Sigmoid colon (tissue), 7 donors: ENCODE data around the gene CFTR. TPM values are rescaled to one million over a fixed set of nuclear protein-coding genes. Genes with fewer than 3 reads are reported as not detected.

Experiments used
- DNase-seq: peaks from one replicate; pipeline ENCODE4 v3.0.0-alpha.2; 2019
- H3K27ac ChIP-seq, 4 donors: fragments of 200-600 bp; sonication (generic); one replicate each; pipeline ENCODE4 v1.5.1; 2016 to 2019; ENCODE audit warnings: mild to moderate bottlenecking in 1 of 4
- H3K27me3 ChIP-seq, 3 donors: fragments of 200-600 bp; sonication (generic); one replicate each; pipeline ENCODE4 v1.5.1; 2019; ENCODE audit warnings: mild to moderate bottlenecking in 1 of 3
- H3K36me3 ChIP-seq, 4 donors: fragments of 200-600 bp; sonication (generic); one replicate each; pipeline ENCODE4 v1.5.1; 2016 to 2019
- H3K4me1 ChIP-seq, 4 donors: fragments of 200-600 bp; sonication (generic); one replicate each; pipeline ENCODE4 v1.5.1; 2017 to 2019
- H3K4me3 ChIP-seq, 4 donors: fragments of 200-600 bp; sonication (generic); one replicate each; pipeline ENCODE4 v1.5.1; 2017 to 2019; ENCODE audit warnings: mild to moderate bottlenecking in 2 of 4, moderate library complexity in 1 of 4
- H3K9me3 ChIP-seq, 4 donors: fragments of 200-600 bp in 3 of 4; sonication (generic) in 3 of 4; one replicate each; pipeline versions ENCODE4 v1.5.1 to v1.6.1; 2013 to 2019
- CTCF ChIP-seq, 4 experiments: fragments of 450-650 bp in 3 of 4; fragments of 200-600 bp in 1 of 4; IDR thresholded peaks; one replicate each; pipeline ENCODE4 v1.5.1; 2016 to 2019; ENCODE audit warnings: antibody characterized with exemption in 4 of 4, mild to moderate bottlenecking in 3 of 4, moderate library complexity in 2 of 4
- EP300 ChIP-seq, 4 donors: sonication (generic); formaldehyde crosslinking; IDR thresholded peaks; one replicate each; pipeline ENCODE4 v1.6.1; 2017; ENCODE audit warnings: antibody characterized with exemption in 4 of 4
- POLR2A ChIP-seq, 2 donors: fragments of 450-650 bp; IDR thresholded peaks; one replicate each; pipeline ENCODE4 v1.6.1; 2016; ENCODE audit warnings: antibody characterized with exemption in 2 of 2, mild to moderate bottlenecking in 2 of 2, moderate library complexity in 2 of 2
- POLR2AphosphoS5 ChIP-seq, 4 donors: sonication (generic); formaldehyde crosslinking; IDR thresholded peaks; one replicate each; pipeline ENCODE4 v1.6.1; 2017; ENCODE audit warnings: antibody characterized with exemption in 4 of 4
- WGBS, 2 donors: extraction: QIAGEN DNeasy Blood & Tissue Kit; methylation state at CpG; one replicate each; pipeline ENCODE4 v1.1.7; 2013; 5-methylcytosine and 5-hydroxymethylcytosine counted together
- intact Hi-C: fragments of 100-400 bp; cut with DNase I; formaldehyde crosslinking; loops from one replicate; pipeline ENCODE4 v1.15.1; 2023
- polyA plus RNA-seq, 3 donors: library from polyadenylated mRNA; stranded (reverse); fragments of 200-250 nt; gene quantifications; one replicate each; pipeline ENCODE4 v1.2.3, GENCODE V29; 2013
- total RNA-seq, 4 donors: library from RNA; depleted of rRNA; stranded (reverse); fragments of >200 nt; gene quantifications; one replicate each; pipeline ENCODE4 v1.1.0, GENCODE V29; 2016
- donor health status: healthy with polysubstance abuse.
- donor health status: Bipolar disorder and iron deficiency.
- donor health status: healthy.

The CFTR gene
- total RNA-seq (1 to 10 TPM in 1 of 4 donors, under 1 TPM in 2, not detected in 1; under 0.01 to 1.1 (median 0.33) TPM), polyA plus RNA-seq (10 to 100 TPM in 2 of 3 donors, 1 to 10 TPM in 1; 5.8 to 39.9 (median 13.2) TPM)

GRCh38 chr7:117479225-117480054 is at the start of gene CFTR:
TSS of gene CFTR (plus strand) at chr7:117480025. CDS start at chr7:117480095, 70 bp downstream.
- H3K27me3 ChIP-seq = peaks cover 0 to 49% (median 6%) of the 10 kb centered on the region in 3 donors
- intact Hi-C loops = no loop called here
- H3K4me1 ChIP-seq = peaks cover 0 to 12% (median 10%) of the 10 kb centered on the region in 4 donors
- H3K36me3 ChIP-seq = no peaks in the 10 kb centered on the region
- 3 to 5% methylated on average over 45 of the region's 45 CpGs for WGBS, 2 donors
- no peak for DNase-seq
- H3K9me3 ChIP-seq = no peaks in the 10 kb centered on the region
- H3K4me3 ChIP-seq = peak within 1 kb of the TSS in 3 of 4 donors; percentile 32 to 40 (median 32)
- no peak for TF ChIP-seq POLR2AphosphoS5 (IDR thresholded peaks at IDR 0.05)
- TF ChIP-seq EP300 (IDR thresholded peaks at IDR 0.05) = no peak
- no peak for TF ChIP-seq CTCF (IDR thresholded peaks at IDR 0.05)
- TF ChIP-seq POLR2A (IDR thresholded peaks at IDR 0.05) = no peak
- no peak within 1 kb of the TSS for H3K27ac ChIP-seq

- no peaks in the 10 kb centered on the region for H3K4me1 ChIP-seq
- WGBS, 2 donors = 49 to 50% methylated on average over 2 of the region's 2 CpGs
- no peaks in the 10 kb centered on the region for H3K36me3 ChIP-seq
- H3K9me3 ChIP-seq = no peaks in the 10 kb centered on the region
- no peaks in the 10 kb centered on the region for H3K27me3 ChIP-seq
- H3K27ac ChIP-seq = no peak overlapping the region
- TF ChIP-seq CTCF (IDR thresholded peaks at IDR 0.05) = no peak
- no peak for TF ChIP-seq POLR2AphosphoS5 (IDR thresholded peaks at IDR 0.05)
- TF ChIP-seq POLR2A (IDR thresholded peaks at IDR 0.05) = no peak
- no peak for TF ChIP-seq EP300 (IDR thresholded peaks at IDR 0.05)
- intact Hi-C loops = no loop called here
- H3K4me3 ChIP-seq = no peak overlapping the region
- no peak for DNase-seq
Measured at GRCh38 chr7:117435475-117436043, 44.3 kb upstream of the CFTR start.

- no peak for DNase-seq
- H3K36me3 ChIP-seq = no peaks in the 10 kb centered on the region
- WGBS, 2 donors = 79 to 86% methylated on average over 1 of the region's 1 CpG
- TF ChIP-seq POLR2AphosphoS5 (IDR thresholded peaks at IDR 0.05) (no peak), CTCF (IDR thresholded peaks at IDR 0.05) (no peak), POLR2A (IDR thresholded peaks at IDR 0.05) (no peak), EP300 (IDR thresholded peaks at IDR 0.05) (no peak)
- H3K9me3 ChIP-seq = no peaks in the 10 kb centered on the region
- no peak overlapping the region for H3K4me3 ChIP-seq
- H3K27me3 ChIP-seq = no peaks in the 10 kb centered on the region
- intact Hi-C loops = no loop called here
- no peaks in the 10 kb centered on the region for H3K4me1 ChIP-seq
- no peak overlapping the region for H3K27ac ChIP-seq
Measured at GRCh38 chr7:117444646-117445045, 35.2 kb upstream of the CFTR start.

- Histone ChIP-seq H3K9me3 (no peaks in the 10 kb centered on the region), H3K4me3 (no peak overlapping the region), H3K27me3 (no peaks in the 10 kb centered on the region), H3K27ac (no peak overlapping the region), H3K36me3 (no peaks in the 10 kb centered on the region), H3K4me1 (no peaks in the 10 kb centered on the region)
- WGBS, 2 donors = 90 to 98% methylated on average over 1 of the region's 1 CpG
- intact Hi-C loops = no loop called here
- no peak for TF ChIP-seq POLR2AphosphoS5 (IDR thresholded peaks at IDR 0.05)
- TF ChIP-seq EP300 (IDR thresholded peaks at IDR 0.05) = no peak
- no peak for TF ChIP-seq CTCF (IDR thresholded peaks at IDR 0.05)
- TF ChIP-seq POLR2A (IDR thresholded peaks at IDR 0.05) = no peak
- no peak for DNase-seq
Measured at GRCh38 chr7:117445206-117445605, 34.6 kb upstream of the CFTR start.
